CD4-positive, alpha-beta T cell treated with Interleukin-15 for 1 hour (primary cell): ENCODE measurements around the gene BCOR.

Experiments
- DNase-seq: peaks from one replicate; pipeline ENCODE4 v3.0.0-alpha.2; 2020

The BCOR gene

GRCh38 chrX:40083120-40083978 is 14.4 kb downstream of the BCOR start:
- DNase-seq = no peak

- DNase-seq = no peak
These were observed 15.2 kb downstream of the BCOR start for GRCh38 chrX:40082447-40083119.

- DNase-seq = no peak
These were observed 16.1 kb downstream of the BCOR start for GRCh38 chrX:40081679-40082068.

DNA sequence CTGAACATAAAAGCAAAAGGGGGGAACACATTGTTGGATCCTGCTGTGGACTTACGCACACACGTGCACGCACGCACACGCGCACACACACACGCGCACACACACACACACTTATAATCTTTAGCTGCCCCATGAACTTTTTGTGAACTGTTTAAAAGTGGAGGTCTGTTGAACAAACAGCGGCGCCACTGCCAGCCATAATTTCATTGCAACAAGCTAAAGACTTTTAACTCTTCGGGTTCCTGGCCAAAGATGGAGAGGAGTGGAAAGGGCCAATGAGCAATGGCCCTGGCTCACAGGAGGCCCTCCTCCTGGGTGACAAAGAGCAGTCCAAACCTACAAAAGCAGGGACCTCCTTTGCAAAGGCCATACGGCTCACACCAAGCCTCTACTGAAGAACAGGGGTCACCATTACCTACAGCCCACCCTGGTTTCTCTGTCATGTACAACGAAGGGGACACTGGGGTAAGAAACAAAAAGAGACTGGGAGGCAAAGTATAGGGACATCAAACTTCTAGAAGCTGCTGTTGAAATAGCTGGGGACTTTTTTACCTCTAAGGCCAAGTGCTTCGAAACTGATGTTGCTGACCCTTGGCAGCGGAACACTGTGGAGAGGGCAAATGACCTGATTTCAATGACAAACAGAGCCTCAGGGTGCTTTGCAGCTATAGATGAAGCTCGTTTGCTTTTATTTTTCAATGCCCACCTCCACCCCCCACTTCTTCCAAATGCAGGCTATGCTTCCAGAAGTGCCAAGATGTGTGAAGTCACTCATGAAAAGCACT is 16.7 kb downstream of the BCOR start:
- DNase-seq = no peak

GRCh38 chrX:40079572-40079971 is 18.2 kb downstream of the BCOR start:
- DNase-seq = no peak

- DNase-seq = no peak
These were observed 19.1 kb downstream of the BCOR start for GRCh38 chrX:40078489-40079227.

DNA sequence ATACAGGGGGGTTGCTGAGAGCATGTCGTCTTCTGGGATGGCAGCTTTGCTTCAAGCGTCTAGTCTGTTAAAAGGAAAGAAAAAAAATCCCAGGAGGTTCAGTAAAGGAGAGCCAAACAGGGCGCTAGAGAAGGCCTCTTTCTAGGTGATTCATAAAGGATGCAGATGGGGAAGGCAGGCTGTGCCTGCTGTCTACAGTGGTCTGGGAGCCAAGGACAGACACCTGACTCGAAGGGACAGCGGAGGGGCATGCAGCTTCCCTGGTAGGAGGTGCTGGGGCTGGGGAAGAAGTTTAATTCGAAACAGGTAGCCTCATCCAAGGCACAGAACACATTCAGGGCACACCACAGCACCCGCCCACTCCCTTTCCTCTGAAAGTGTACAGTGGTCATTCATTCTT is 19.9 kb downstream of the BCOR start:
- DNase-seq = no peak

- no peak for DNase-seq
These were observed 20.8 kb downstream of the BCOR start for GRCh38 chrX:40076750-40077575.

DNA sequence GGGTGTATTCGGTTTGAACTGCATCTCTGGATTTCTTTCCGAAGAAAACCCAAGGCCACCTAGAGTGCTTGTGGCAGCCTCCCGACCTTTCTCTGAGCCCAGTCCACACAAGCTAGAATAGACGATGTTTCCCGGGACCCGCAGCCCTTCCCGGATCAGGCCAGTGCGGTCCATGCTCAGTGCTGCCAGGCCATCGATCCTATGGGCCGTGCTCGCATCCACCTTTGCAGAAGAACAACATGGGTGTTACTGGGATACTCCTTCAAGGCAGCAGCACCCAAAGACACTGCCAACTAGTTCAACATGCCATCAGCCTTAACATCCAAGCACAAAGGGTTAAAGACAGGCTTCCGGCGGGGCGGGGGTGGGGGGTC is 22.8 kb downstream of the BCOR start:
- DNase-seq = no peak

DNA sequence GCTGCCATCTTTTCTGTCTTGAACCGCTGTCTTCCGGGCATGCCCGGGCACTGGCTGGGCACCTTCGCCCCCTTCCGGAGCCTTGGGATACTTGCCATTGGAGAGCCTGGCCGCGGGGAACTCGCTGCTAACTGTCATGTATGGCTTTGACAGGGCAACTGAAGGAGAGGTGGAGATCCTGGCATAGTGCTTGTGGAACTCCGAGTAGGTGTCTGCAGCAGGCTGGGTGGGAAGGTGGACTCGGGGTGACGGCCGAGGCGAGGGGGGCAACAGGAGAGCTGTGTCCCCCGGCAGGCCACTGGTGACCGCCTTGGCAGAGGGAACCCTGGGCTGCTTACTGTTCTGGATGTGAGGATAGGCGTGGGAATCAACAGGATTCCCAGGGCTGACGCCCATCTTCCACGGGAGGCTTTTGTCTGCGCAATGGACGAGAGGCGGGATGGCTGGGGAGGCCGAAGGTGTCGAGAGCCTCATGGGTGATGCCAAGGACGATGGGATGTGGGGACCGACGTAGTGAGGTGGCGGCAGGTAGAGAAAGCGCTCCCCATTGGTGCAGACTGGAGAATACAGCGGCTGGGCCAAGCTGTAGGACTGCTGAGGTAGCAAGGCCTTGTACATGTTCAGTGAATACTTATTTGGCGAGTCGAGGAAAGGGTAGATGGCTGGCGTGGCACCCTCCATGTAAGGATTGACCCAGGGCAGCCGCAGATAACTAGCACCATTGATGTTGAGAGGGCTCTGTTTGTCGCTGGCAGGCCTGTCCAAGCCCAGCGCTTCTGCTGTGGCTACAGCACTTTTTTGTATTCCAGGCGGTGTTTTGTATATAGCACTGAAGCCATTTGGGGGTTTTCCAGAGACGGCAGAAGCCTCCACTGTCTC is 23.4 kb downstream of the BCOR start:
- DNase-seq = no peak

- no peak for DNase-seq
These were observed 24.2 kb downstream of the BCOR start for GRCh38 chrX:40073439-40074054.

- DNase-seq = no peak
These were observed 25.5 kb downstream of the BCOR start for GRCh38 chrX:40072246-40072645.

DNA sequence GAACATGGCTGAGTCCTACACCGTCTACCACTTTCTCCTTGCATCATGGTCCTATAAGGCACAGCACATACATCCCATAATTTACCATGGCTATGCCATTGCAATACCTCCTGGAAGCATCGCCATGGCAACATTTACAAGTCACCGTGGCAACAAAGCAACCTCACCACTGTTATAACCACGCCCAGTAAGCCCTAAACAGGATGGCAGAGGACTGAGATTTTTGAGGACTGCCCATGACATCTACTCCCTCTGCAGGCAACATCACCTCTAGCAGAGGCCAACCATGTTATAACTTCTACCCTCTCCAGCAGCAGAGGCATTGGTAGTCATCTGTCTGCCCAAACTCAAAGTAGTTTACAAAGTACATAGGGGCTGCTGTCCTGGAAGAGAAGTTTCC is 29.7 kb downstream of the BCOR start:
- peak; percentile 39 for DNase-seq

GRCh38 chrX:40066700-40067099 is 31.1 kb downstream of the BCOR start:
- no peak for DNase-seq

DNA sequence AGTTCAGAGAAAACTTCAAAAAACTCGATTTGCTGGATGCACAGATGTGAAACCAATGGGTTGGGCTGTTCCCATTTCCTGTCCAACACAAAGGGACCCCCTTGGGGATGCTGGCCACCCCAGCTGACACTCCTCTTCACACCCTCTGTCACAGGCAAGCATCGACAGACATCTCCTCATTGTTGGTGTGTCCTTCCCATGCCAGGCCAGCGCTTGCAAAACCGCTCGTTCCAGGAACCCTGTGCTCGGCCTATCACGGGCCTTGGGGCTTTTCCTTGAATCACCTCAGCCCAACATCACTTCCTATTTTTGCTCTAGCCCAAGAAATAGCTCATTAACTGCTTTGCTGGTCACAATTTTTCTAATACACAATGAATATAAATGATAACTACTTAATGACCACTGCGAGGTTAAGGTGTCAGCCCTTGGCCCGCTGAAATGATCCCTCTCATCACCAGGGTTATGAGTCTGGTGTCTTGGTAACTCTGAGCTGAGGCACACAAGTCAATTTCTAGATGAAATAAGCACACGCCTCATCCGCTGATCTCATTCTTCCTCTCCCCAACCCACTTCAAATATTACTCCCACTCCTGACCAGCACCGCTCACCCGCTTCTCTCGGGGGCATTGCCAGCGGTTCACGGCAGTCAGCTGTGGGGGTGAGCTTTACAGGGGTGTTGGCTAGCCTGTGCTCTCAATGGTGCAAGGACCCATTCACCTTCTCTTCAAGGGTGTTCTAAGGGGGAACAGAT is 32.3 kb downstream of the BCOR start:
- no peak for DNase-seq

DNA sequence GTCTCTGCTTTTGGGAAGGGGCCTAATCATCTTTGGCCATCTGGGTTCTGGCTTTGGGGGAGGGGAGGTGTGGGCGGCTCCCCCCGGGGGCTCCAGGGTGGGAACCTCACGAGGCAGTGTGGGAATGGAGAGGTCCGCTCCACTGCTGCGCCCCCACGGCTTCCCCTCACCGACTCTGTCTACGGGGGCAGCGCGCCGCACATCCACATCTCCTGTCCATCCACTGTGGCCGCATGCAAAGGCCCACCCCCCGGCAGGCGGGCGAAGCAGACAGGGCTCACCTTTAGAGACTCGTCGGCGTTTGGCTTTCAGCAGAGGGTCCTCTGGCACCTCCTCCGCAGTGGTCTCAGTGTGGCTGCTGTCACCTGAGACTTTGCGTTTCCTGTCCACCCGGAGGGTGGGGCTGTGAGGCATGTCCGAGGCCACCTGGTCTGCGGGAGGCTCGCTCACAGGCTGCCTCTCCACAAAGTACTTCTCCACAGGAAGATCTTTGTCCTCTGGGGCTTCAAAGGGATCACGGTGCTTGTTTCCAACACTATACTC is 33.6 kb downstream of the BCOR start:
- no peak for DNase-seq

DNA sequence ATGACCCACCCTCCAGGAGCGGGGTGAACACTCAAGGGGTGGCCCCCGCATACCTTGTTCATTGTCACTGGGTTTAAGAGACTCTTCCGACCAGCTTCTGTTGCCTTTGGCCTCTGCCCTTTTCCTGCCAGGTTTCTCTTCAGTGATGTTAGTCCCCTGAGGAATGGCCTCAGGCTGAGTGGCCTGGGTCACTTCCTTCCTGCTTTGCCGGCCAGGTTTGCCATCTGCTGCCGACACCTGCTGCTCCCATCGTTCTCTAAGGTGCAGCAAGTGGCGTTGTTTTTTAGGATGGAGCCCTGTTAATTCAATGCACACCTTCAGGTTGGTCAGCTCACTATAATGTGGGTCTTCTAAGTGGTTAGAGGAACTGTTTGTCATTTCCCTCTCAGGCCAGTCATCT is 34.2 kb downstream of the BCOR start:
- DNase-seq = no peak

- DNase-seq = no peak
These were observed 35.1 kb downstream of the BCOR start for GRCh38 chrX:40062525-40063155.
